Fibroblast of skin of right quadriceps (primary cell): ENCODE results near the gene PDE7B.
"Not testable (repeated sequence)": the region's sequence is repeated elsewhere in the genome, so short reads cannot be mapped to it uniquely, and the experiment has no call there.

Experiments
- DNase-seq: peaks from one replicate; pipeline ENCODE4 v3.0.0-alpha.2; 2013

Gene PDE7B

DNA sequence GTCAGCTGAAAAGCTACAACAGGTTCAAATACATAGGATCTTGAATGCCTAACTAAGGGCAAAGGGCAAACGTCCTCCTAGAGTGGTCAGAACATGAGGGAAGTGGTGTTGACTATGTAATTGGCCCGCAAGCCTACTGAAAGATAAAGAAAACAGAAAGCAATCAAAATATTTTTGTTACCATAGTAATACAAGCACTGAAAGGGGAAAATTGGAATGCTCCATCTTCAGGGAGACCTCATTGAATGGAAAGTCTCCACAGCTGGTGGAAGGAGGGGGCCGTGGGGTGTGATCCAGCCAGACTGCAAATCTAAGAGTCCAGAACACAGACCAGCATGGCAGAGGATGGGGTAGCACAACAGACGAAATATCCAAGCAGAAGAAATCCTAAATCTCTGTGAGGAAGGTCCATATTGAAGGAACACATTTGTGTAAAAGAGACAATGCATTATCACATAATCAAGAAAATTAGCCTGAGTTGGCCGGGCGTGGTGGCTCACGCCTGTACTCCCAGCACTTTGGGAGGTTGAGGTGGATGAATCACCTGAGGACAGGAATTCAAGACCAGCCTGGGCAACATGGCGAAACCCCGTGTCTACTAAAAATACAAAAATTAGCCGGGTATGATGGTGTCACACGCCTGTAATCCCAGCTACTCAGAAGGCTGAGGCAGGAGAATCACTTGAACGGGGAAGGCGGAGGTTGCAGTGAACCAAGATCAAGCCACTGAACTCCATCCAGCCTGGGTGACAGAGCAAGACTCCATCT lies 359.1 kb downstream of the PDE7B start:
- DNase-seq, result no peak

DNA sequence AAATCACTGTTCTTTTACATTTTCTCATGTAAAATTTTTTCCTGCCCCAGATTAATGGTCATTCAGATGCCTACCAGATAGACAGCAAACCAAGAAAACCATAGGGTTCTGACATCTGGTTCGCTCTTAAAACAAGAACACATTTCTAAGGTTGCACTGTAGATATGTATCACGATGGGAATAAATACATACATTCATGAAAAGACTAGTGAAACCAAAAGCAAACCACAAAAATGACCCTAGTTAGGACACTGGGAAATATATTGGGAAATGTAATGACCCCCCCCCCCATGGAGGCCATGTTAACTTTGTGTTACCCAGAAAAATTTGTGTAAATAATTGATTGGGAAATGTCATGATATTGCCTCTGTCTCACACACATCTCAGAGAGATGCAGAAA lies 361.1 kb downstream of the PDE7B start:
- DNase-seq, result no peak

DNA sequence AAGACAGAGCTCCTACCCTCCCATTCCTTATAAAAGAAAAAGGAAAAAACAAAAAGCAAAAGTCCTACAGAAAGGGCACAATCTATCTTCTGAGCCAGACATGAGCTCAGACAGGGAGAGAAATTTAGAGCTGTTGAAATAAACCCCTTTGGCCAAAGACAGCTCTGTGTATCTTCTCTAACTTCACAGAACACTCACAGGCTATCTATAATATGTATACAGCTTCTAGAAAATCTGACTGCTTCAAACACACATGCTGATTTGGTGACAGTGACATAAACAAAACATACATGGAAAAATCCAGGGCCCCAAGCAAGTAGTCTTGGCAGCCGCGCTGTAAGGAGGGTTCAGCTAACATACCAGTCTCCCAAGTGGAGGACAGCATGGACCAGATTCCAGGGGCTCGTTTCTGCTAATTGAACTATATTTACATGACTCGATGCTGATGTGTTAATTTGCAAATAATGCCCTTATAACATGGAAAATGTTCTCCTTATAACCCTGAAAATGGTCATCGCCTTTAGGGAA lies 361.6 kb downstream of the PDE7B start:
- DNase-seq, result no peak

DNA sequence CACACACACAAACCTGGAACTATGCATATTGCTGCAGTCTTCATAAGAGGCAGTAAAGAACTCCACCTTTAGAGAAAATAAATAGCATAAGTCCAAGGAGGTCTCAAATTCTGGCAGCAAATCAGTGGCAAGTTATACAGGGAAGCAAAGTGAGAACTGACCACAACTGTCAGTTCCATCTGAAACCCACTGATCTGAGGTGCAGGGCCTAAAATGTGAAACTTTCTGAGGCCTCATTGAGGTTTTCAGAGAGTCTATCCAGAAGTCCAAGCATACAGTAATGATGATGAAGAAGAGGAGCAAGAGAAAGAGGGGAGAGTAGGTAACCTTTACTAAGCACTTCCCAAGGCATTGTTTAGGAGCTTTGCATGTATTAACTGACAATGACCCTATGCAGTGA lies 362.4 kb downstream of the PDE7B start:
- DNase-seq, result no peak

DNA sequence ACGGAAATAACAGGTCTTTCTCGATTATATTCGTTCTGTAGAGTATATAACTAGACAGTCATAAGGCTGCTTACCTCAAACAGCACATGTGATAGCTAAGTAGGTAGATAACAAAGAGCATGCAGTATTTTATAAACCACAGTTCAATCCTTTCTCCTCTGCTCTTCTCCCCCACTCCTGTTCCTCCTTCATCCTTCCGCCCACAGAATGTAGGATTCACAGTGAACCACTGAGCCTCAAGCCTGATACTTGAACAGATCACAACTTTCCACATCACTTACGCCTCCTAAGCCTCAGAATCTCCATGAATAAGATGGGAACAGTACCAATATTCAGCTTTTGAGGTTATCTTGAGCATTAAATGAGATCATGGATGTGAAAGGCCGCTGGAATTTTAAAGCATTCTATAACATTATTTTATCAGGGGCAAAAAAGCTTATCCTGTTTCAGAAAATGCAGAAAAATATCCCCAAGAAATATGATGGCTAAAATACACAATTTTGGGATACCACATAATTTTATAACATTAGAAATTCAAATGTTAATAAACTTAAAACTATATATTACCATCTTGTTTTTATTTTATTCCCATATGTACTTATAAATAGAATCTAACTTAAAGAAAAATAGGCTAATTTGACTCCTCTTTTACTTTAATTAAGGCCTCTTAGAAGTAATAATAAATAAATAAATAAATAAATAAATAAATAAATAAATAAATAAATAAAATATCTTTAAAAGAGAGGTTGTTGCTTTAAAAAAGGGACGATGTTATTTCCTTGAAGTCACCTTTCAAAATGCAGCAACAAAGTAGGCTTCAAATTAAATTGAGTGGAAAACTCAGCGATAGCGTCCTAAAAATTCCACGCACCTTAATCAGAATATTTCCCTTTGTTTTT lies 365.3 kb downstream of the PDE7B start:
- DNase-seq, result no peak

DNA sequence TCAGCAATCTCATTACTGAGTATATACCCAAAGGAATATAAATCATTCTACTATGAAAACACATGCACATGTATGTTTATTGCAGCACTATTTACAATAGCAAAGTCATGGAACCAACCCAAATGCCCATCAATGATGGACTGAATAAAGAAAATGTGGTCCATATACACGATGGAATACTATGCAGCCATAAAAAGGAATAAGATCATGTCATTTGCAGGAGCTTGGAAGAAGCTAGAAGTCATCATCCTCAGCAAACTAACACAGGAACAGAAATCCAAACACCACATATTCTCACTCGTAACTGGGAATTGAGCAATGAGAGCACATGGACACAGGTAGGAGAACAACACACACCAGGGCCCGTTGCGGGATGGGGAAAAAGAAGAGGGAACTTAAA lies 373.5 kb downstream of the PDE7B start:
- DNase-seq, result not testable (repeated sequence)

DNA sequence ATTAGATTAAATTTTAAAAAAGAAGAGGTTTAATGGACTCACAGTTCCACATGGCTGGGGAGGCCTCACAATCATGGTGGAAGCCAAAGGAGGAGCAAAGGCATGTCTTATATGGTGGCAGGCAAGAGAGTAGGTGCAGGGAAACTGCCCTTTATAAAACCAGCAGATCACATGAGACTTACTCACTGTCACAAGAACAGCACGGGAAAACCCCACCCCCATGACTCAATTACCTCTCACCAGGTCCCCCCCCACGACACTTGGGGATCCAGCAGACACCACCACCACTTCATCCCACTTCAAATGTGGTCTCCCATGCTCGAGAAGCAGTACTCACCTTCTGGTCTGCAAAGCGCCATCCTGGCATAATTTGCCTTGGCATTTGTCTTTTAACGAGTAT lies 374.0 kb downstream of the PDE7B start:
- no peak for DNase-seq

DNA sequence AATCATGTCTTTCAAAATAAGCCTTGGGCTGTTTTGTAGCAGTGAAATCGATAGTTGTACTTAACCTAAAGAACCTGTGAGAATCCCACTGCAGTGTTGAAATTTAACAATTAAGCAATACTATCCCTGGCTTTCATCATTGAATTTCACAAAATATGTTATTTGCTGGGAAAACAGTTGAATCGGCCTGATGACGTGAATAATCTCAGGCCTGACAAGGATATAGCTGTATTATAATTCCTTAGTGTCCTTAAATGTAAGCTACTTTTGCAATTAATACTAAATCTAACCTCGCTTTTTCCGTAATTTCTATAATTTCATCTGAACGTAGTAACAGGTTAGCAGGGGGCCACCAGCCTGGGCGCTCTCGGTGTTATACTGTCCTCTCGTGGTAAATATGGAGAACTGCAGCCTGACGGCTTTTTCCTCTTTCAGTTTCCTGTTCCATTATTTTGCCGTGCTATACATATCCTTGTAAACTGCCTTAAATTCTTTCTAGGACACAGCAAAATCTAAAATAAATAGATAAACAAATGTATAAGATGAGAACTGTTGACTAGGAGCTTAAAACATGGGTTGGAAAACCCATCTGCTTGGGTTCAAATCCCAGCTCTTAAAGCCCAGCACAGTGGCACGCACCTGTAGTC lies 374.6 kb downstream of the PDE7B start:
- DNase-seq, result peak; percentile 58

DNA sequence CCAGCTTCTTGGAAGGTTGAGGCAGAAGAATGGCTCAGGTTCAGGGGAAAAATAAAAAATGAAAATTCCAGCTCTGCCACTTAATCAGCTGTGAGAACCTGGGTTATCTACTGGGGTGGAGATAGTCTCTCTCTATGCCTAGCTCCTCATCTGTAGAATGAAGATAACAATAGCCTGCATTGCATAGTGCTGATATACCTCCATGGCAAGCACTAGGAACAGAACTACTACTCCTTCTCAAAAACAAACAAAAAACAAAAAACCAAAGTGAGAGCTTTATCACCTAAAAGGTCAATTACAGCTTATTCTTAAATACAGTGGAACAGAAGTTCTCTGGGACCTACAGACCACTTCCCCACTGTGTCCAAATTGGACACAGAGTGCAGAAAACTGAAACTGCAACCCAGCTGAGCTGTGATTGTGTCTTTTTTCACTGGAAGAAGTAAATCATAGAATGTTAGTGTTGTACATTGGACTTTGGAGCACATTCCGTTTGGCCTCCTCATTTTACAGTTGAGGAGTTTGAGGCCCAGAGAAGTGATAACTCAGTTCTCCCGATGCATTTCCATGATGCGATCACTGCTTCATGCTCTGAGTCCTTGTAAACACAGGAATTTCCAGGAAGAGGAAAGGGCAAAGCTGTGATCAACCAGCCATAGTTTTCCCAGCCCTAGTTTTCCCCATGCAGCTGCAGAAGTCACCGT lies 375.3 kb downstream of the PDE7B start:
- DNase-seq, result peak; percentile 20

DNA sequence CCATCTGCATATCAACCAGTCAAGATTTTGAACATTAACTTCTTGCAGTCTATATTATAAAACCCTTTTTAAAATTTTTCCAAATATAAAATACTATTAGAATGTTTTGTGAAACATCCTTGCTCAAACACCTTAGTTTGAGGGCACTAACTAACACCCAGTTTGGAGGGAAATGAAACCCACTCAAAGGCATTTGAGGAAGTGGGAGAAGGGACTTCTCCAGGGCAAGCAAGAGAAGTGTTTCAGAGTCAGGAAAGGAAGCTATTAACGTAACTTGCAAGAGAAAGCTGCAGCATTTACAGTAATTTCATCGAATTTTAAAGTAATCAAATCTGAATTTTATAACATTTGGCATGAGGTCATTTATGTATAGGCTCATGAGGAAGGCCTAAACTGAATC lies 377.3 kb downstream of the PDE7B start:
- DNase-seq, result no peak

DNA sequence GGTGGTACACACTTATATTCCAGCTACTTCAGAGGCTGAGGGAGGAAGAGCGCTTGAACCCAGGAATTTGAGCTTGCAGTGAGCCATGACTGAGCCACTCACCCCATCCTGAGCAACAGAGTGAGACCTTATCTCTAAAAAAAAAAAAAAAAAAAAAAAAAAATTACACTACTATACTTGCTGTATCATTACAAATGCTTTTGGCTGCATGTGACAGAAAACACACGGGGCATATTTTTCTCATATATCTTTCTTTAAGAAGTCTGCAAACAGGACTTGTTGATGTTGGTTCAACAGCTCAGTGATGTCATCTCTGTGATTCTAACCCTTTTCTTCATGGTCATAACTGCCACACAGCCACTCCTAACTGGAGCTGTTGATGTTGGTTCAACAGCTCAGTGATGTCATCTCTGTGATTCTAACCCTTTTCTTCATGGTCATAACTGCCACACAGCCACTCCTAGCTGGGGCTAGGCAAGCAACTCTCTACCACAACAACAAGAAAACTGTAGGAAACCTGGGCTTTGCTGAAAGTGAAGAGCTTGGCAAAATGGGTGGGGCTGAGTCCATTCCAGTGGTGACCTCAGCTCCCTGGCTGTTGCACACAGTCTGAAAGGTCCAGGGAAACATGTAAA lies 378.8 kb downstream of the PDE7B start:
- DNase-seq, result no peak

DNA sequence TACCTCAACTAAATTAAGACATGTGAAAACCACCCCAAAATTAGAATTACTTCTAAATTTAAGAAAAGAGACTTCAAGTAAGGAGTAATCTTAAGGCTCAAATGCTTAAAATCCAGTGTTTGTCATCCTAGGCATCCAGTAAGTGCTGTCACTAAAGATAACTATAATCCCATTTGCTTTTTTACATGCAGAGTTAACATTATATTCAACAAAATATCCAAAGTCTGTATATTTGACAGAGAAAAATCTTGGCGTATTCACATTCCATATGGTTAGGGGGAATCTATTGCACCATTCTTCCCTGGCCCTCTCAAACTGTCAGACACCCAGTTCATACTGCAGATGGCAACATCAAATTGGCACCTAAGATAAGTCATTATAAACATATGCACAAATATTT lies 381.2 kb downstream of the PDE7B start:
- DNase-seq, result no peak

DNA sequence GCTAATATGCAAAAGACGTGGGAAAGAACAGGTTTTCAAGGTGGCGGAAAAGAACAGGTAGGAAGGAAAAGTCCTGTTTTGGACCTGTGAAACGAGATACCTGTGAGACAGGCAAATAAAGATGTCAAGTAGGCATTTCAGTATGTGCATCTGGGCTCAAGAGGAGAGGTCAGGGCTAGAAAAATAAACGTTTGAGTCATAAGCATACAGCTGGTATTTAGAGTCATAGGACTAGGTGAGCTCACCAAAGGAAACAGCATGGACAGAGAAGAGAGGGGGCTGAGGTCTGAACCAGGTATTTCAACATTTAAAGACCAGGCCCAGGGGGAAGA lies 383.7 kb downstream of the PDE7B start:
- no peak for DNase-seq

DNA sequence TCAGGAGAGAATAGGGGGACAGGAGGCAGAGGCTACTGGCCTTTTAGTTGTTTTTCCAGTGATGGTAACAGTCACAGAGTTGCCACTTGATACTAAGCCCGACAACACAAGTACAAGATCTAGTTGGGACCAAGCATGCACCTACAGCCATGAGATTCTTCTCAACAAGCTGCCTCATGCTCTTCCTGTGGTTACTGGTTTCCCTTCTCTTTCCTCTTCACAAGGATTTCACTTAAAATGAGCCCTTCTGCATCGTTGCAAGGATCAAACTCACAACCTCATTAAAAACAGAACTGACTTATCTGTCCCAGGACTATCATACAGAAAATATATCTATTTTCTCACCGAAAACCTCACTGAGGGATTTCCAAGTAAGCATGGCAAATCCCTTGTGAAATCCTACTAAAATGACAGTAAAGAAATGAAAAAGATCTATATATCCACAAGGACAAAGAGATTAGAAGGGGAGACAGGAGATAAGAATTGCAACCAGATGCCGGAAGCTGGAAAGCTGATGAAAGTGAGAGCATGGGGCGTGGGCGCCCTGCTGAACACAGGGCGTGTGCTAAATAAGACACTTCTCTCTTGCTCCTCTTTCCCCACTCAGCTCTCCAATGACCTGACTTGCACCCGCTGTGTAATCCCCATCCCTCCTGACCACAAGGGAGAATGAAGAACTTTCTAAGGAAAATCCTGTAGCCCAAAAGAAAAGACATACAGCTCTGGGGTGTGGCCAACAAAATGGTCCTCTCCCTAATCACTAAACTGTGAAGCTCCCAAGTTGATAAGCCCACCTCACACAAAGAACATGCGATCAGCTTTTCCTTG lies 385.2 kb downstream of the PDE7B start:
- DNase-seq, result no peak

DNA sequence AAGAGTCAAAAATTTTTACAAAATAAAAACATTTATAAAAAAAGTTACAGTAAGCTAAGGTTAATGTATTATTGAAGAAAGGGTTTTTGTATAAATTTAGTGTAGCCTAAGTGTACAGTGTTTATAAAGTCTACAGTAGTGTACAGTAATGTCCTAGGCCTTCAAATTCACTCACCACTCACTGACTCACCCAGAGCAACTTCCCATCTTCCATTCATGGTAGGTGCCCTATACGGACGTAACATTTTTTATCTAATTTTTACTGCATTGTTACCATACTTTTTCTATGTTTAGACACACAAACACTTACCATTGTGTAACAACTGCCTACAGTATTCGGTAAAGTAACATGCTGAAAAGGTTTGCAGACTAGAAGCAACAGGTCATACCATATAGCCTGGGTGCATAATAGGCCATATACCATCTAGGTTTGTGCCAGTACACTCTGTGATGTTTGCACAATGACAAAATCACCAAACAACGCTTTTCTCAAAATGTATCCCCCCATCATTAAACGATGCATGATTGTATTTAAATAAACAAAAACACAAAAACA lies 392.6 kb downstream of the PDE7B start:
- DNase-seq, result peak; percentile 32
